Measurements from ENCODE around the gene FABP7.

DNA sequence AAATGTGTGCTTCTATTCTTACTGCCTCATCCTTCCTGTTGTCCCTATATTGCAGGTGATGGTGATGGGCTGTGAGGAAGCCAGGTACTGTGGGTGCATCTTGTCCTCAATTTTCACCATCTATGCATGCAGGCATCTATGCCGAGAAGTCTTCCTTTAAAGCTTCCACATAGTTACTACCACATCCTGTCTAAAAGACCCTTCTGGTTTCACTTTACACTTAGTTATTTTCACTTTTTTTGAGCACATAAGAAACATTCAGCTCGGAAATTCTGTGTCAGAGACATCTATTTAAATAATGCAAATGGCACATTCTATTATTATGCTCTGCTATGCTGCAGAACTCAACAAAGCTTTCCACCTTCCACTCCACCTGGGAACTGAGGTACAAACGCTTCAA, 28.2 kb upstream of the FABP7 start:
- TF ChIP-seq RARB (CRISPR knock-in tag; IDR thresholded peaks at IDR 0.05) (no peak), ISL1 (CRISPR knock-in tag; IDR thresholded peaks at IDR 0.05) (no peak), ARNTL (CRISPR knock-in tag; IDR thresholded peaks at IDR 0.05; ENCODE audit: borderline replicate concordance, low read depth) (no peak), TOX (CRISPR knock-in tag; IDR thresholded peaks at IDR 0.05; ENCODE audit: borderline replicate concordance) (no peak)
- TF ChIP-seq, protein P1, sequence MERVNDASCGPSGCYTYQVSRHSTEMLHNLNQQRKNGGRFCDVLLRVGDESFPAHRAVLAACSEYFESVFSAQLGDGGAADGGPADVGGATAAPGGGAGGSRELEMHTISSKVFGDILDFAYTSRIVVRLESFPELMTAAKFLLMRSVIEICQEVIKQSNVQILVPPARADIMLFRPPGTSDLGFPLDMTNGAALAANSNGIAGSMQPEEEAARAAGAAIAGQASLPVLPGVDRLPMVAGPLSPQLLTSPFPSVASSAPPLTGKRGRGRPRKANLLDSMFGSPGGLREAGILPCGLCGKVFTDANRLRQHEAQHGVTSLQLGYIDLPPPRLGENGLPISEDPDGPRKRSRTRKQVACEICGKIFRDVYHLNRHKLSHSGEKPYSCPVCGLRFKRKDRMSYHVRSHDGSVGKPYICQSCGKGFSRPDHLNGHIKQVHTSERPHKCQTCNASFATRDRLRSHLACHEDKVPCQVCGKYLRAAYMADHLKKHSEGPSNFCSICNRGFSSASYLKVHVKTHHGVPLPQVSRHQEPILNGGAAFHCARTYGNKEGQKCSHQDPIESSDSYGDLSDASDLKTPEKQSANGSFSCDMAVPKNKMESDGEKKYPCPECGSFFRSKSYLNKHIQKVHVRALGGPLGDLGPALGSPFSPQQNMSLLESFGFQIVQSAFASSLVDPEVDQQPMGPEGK (CRISPR knock-in tag; IDR thresholded peaks at IDR 0.05; ENCODE audit: borderline replicate concordance) = no peak
- TF ChIP-seq, protein P2, sequence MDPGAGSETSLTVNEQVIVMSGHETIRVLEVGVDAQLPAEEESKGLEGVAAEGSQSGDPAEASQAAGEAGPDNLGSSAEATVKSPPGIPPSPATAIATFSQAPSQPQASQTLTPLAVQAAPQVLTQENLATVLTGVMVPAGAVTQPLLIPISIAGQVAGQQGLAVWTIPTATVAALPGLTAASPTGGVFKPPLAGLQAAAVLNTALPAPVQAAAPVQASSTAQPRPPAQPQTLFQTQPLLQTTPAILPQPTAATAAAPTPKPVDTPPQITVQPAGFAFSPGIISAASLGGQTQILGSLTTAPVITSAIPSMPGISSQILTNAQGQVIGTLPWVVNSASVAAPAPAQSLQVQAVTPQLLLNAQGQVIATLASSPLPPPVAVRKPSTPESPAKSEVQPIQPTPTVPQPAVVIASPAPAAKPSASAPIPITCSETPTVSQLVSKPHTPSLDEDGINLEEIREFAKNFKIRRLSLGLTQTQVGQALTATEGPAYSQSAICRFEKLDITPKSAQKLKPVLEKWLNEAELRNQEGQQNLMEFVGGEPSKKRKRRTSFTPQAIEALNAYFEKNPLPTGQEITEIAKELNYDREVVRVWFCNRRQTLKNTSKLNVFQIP (CRISPR knock-in tag; IDR thresholded peaks at IDR 0.05; ENCODE audit: borderline replicate concordance, low read depth) = no peak
- TF ChIP-seq, protein P3, sequence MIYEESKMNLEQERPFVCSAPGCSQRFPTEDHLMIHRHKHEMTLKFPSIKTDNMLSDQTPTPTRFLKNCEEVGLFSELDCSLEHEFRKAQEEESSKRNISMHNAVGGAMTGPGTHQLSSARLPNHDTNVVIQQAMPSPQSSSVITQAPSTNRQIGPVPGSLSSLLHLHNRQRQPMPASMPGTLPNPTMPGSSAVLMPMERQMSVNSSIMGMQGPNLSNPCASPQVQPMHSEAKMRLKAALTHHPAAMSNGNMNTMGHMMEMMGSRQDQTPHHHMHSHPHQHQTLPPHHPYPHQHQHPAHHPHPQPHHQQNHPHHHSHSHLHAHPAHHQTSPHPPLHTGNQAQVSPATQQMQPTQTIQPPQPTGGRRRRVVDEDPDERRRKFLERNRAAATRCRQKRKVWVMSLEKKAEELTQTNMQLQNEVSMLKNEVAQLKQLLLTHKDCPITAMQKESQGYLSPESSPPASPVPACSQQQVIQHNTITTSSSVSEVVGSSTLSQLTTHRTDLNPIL (CRISPR knock-in tag; IDR thresholded peaks at IDR 0.05; ENCODE audit: low read depth) = no peak
